GM19238 (cell line): ENCODE results near the gene OSM.
A peak's percentile ranks its signal among the peaks of the same experiment; 100 is the strongest.
"Not testable (repeated sequence)": the region's sequence is repeated elsewhere in the genome, so short reads cannot be mapped to it uniquely, and the experiment has no call there.

Experiments
- DNase-seq: peaks from one replicate; pipeline ENCODE4 v3.0.0; 2011; ENCODE audit warnings: low spot score; ENCODE audit not compliant: insufficient read length

OSM gene

DNA sequence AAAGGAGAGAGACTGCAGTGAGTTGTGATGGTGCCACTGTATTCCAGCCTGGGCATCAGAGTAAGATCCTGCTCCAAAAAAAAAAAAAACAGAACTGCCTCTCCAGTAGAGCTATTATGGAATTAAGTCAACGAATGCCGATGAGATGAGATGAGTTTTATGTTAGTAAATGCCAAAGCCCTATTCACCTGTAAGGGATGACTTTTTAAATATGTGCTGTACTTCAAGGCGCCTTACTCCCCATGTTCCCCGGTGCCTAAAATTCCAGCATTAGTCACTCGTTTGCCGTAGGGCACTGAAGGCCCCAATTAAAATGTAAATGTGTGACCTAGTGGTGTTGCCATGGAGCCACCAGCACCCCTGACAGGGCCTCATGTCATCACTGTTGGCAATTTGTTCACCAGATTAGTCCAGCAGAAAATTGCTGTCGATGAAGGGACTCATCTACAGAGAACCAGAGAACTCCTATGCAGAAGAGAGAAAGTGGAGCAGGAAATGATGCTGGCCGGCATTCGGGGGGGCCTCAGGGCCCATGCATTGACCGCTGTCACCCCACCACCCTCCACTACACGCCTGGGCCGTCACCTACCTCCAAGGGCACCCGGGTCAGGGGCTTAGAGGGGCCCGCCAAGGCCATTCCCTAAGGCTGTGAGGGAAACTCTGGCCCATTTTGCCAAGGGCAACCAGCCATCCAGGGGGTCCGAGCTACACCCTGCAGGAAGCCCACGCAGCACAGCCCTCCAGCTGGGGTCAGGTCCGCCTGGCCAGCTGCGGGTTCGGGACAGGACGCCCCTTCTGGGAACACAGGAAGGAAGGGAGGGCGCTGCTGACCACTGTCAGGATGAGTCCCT lies 37.9 kb downstream of the OSM start:
- DNase-seq = no peak

GRCh38 chr22:30227438-30228228 lies 39.0 kb downstream of the OSM start:
- DNase-seq = no peak

- no peak for DNase-seq
Measured at GRCh38 chr22:30226192-30226832, 40.3 kb downstream of the OSM start.

DNA sequence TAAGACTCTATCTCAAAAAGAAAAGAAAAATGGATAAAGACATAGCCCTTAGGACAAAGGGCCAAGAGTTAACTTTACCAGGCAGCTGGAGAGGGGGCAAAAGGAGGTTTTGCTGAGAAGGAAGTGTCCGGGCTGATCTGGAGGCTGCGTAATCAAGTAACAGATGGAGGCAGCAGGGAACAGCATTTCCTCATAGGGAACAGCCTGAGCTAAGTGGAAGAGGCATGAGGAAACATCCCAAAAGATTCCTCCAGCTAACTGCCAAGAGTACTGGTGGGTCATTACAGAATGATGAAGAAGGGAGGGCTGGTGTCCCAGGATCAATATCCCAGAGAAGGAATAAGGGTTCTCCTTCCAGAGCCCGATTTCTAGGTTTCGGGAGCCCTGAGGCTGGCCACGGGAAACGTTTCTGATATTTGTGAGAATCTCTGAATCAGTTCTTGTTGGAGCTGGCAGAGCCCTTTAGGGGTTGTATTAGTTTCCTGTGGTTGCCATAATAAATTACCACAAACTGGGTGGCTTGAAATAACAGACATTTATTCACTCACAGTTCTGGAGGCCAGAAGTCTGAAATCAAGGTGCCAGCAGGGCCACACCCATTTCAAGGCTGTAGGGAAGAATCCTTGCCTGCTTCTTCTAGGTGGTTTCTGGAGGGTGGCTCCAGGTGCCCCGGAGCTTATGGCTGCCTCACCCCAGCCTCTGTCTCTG lies 41.3 kb downstream of the OSM start:
- DNase-seq = no peak

DNA sequence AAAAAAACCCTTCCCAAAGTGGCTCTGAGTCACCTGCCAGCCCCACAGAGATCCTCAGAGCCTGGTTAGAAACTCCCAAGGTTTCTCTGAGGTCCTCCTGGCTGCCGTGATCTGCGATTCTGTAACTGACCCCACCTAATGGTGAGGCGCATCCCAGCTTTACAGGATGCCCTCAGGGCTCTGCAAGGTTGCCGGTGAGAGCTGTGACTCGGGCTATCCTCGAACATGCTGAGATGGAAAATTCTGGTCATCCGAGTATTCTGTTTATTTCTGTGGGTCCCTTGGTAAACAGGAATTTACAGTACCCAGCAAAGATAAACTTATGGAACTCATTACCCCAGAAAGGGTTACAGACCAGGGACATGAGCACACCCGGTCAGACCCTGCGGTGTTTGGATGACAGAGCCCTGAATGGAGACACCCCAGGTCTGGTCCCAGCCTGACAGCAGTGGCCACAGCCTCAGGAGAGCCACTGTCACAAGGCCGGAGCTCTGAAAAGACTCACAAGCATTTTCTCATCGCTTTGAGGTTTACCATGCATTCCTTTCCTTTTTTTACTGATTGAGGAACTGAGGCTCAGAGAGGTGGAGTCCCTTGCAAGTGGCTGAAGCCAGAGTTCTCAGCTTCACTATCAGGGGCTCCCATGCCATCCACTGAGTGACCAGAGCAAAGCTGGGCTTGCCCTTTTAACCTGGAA lies 42.3 kb downstream of the OSM start:
- no peak for DNase-seq

DNA sequence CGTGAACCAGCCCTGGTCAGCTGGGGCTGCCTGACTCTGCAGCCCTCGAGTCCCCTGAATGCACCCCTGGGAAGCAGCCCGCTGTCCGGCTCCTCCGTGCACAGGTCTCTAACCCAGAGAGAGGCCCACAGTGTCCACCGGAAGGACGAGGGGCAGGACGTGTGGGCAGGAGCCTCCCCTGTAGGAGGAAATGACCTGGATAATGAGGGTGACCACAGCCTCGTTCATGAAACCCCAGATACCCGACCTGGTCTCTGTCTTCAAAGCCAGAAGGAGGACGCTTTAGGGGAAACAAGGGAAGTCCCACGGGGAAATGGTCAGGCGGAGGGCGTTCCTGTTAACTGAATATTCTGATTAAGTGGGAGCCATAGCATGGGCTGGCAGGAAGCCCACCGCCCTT lies 43.3 kb downstream of the OSM start:
- DNase-seq = no peak

DNA sequence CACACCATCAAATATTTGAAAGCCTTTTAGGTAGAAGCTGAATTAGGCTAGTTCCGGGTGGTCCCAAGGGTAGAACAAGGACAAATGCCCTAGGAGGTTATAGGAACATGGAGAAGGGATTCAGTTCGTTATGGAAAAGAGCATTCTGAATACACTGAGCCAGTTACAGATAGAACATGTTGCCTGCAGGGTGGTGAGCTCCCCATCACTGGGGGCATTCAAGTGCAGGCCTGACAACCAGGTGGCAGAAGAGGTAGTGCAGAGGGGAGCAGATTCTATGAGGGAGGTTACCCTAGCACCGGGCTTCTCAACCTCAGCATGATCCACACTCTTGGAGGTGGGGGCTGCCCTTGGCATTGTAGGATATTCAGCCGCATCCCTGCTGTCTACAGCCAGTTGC lies 44.3 kb downstream of the OSM start:
- DNase-seq = no peak

DNA sequence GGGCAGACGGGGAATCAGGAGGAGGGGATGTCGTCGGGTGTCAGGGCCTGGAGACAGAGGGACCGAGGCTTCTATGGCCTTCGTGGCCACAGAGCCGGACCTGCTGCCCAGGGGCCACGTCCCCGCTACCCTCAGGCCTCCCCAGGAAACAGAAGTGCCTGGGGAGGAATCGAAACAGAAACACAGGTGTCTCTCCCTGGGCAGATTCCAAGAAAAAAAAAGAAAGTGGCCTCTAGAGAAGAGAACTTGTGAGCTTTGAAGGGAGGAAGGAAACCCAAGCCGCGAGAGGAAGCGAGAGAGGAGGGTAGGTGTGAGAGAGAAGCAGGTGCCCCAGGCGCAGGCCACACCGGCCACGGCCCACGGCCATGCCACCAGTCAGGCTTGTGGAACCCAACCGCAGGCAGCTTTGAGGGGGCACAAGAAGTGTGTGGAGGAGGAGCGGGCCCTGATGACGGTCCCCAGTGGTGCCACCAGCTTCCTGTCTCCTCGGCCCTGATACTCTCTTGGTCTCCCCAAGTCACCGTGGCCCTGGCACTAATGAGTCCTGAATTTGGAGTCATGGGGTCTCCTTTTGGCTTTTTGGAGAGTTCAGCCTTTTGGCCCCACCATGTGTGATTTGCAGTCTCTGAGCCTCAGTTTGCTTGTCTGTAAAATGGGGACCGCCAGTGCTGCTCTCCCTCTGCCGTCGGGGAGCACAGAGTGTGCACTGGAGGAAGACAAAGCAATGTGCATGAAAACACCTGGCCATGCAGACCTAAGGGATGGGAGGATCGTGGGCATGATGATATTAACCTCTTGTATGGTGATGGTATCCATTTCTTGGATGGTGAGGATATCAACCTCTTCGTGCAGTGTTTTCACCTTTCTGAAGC lies 45.3 kb downstream of the OSM start:
- peak; percentile 40 for DNase-seq

DNA sequence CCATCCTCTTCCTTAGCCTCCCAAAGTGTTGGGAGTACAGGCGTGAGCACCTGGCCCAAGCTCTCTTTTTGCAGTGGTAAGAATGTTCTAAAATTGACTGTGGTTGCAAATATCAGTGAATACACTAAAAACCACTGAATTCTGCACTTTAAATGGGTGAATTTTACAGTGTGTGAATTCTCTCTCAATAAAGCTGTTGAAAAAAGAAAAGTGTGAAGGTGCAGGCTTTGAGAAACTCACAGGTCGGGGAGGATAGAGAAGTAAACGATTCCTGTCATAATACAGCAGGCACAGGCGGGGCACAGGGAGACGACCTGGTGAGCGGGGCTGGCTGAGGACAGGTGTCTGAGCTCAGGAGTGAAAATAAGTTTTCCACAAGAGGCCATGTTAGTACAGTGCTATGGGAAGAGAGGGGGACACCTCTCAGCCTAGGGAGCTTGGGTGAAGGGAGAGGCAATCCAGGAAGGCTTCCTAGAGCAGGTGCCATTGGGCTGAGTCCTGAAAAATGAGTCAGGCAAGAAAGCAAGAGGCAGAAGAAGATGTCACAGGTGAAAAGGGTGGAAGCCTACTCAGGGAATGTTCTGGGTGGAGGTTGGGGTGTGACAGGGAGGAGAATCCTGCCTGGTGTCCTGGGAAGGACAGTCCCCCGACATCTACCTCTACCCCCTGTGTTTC lies 46.2 kb downstream of the OSM start:
- no peak for DNase-seq

GRCh38 chr22:30219668-30220278 lies 46.9 kb downstream of the OSM start:
- DNase-seq = no peak

- DNase-seq = no peak
Measured at GRCh38 chr22:30219049-30219654, 47.5 kb downstream of the OSM start.

GRCh38 chr22:30217698-30218560 lies 48.7 kb downstream of the OSM start:
- DNase-seq = no peak

- no peak for DNase-seq
Measured at GRCh38 chr22:30216710-30217109, 49.9 kb downstream of the OSM start.

DNA sequence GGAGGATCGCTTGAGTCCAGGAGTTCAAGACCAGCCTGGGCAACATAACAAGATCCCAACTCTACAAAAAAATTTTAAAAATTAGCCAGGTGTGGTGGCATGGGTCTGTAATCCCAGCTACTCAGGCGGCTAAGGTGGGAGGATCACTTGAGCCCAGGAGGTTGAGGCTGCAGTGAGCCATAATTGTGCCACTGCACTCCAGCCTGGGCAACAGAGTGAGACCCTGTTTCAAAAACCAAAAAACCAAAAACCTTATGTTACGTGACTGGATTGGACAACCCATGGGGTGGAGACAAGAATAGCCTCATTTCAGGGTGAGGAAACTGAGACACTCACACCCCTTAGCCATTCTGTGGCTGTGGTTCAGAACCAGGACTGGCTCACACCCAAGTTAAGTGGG lies 50.4 kb downstream of the OSM start:
- not testable (repeated sequence) for DNase-seq

DNA sequence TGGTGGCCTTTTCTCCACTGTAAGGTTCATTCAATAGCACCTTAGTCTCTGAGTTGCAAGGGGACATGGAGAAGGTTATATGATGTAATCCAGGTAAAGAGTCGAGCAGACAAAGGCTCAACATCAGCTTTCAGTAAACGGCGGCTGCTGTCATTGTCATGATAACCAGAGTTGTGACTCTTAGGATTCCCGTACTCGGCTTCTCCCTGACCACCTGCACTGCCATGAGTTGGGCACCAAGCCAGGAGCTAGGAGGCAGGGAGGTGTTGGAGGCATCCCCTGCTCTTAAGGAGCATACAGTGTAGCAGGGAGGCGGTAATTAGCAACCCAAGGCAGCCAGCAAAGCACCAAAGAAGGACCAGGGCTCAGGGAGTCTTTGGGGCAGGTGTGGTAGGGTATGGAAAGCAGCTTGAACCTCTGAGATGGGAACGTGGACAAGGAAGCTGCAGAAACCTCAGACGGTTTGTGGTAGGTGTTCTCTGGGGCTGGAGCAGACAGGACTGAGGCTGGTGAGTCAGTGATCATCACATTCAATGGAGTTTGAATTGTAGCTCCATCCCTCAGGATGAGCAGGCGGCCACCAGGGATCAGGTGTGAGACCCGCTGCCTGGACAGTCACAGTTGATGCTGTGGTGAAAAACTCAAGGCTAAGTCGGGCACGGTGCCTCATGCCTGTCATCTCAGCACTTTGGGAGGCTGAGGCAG lies 51.8 kb downstream of the OSM start:
- no peak for DNase-seq

DNA sequence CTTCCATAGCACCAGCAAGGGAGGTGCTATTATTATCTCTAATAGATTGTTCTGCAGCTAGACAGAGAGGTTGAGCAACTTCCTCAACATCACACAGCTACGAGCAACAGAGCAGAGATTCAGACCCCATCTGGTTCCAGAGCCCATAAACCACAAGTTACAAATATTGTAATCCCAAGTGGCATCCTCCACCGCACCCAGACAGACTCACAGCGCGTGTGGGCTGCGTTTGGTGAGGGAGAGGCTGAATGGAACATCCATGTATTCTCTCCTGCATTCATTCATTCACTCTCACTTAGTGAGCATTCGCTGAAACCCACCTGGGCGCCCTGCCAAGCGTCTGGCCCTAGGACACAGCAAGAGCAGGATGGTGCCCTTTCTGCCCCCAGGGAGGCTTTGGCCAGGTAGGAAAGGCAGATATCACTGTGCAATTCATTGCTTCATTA lies 53.6 kb downstream of the OSM start:
- no peak for DNase-seq
